Peyer's patch (tissue), 4 donors: ENCODE data around the gene SFTA2.

ENCODE experiments used
- POLR2A ChIP-seq, 2 donors: fragments of 450-650 bp; IDR thresholded peaks; one replicate each; pipeline ENCODE4 v1.5.1; 2017; ENCODE audit warnings: antibody characterized with exemption in 2 of 2, mild to moderate bottlenecking in 2 of 2, moderate library complexity in 2 of 2
- TF ChIP-seq, protein P1 (sequence below), 6 experiments: fragments of 450-650 bp in 4 of 6; fragments of 200-600 bp in 2 of 6; sonication (generic) in 1 of 6; IDR thresholded peaks; one replicate each; pipeline ENCODE4 v1.5.1; 2017 to 2019; ENCODE audit warnings: antibody characterized with exemption in 6 of 6, mild to moderate bottlenecking in 3 of 6, moderate library complexity in 1 of 6

DNA sequence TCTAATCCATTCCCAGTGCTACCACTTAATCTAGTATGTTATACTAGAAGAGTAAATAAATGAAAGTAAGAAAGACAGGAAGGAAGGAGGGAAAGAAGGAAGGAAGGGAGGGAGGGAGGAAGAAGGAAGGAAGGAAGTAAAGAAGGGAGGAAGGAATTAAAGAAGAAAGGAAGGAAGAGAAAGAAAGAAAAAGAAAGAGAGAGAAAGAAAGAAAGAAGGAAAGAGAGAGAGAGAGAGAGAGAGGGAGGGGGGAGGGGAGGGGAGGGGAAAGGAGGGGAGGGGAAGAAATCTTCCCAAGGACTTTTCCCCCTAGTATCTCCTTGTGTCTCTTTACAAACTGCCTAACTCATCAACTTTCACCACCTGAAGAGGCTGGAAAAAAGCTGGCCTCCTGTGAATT is 30.7 kb upstream of the SFTA2 start:
- TF ChIP-seq, protein P1, sequence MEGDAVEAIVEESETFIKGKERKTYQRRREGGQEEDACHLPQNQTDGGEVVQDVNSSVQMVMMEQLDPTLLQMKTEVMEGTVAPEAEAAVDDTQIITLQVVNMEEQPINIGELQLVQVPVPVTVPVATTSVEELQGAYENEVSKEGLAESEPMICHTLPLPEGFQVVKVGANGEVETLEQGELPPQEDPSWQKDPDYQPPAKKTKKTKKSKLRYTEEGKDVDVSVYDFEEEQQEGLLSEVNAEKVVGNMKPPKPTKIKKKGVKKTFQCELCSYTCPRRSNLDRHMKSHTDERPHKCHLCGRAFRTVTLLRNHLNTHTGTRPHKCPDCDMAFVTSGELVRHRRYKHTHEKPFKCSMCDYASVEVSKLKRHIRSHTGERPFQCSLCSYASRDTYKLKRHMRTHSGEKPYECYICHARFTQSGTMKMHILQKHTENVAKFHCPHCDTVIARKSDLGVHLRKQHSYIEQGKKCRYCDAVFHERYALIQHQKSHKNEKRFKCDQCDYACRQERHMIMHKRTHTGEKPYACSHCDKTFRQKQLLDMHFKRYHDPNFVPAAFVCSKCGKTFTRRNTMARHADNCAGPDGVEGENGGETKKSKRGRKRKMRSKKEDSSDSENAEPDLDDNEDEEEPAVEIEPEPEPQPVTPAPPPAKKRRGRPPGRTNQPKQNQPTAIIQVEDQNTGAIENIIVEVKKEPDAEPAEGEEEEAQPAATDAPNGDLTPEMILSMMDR (IDR thresholded peaks at IDR 0.05), result no peak
- no peak for TF ChIP-seq POLR2A (IDR thresholded peaks at IDR 0.05)
